H1 (cell line): ENCODE data around the gene PRRC1. TPM values are rescaled to one million over a fixed set of nuclear protein-coding genes. Genes with fewer than 3 reads are reported as not detected.

ENCODE experiments used
- E2F6 ChIP-seq: IDR thresholded peaks from 2 replicates; pipeline ENCODE4 v1.6.1; 2012; ENCODE audit warnings: inconsistent platforms
- RFX5 ChIP-seq: IDR thresholded peaks from 2 replicates; pipeline ENCODE4 v1.6.1; 2011; ENCODE audit warnings: low read depth, low read length, improper control_type of control experiment, borderline replicate concordance
- polyA plus RNA-seq, 7 experiments: library from polyadenylated mRNA; depleted of rRNA in 3 of 7; stranded (reverse) in 5 of 7; unstranded in 2 of 7; fragments of >200 nt in 5 of 7; fragments of 200-250 nt in 2 of 7; gene quantifications; 1 replicate in 5 of 7; 2 replicates in 1 of 7; 4 replicates in 1 of 7; pipeline versions ENCODE4 v1.2.1 to v1.2.3, GENCODE V29; 2011 to 2013; ENCODE audit warnings: missing spikeins in 2 of 7, mixed read lengths in 2 of 7
- total RNA-seq: library from RNA; stranded (reverse); fragmentation: NEBNext Ultra II Directional; extraction: Animal tissue kit (Norgen Biotek cat#: 25700); gene quantifications from 2 replicates; pipeline ENCODE4 v1.2.1, GENCODE V29; 2021

The PRRC1 gene
- total and polyA plus RNA-seq, 2 of the 8 experiments (the other 6 are each of a cell fraction or from before 2014, with no cell fraction given) = 54.6 to 78.6 TPM

- TF ChIP-seq E2F6 (no peak), RFX5 (no peak)
Measured at GRCh38 chr5:127556609-127557334, 39.3 kb downstream of the PRRC1 start (continued).
